Glutamatergic neuron (in vitro differentiated cells): Measurements from ENCODE around the gene CIITA. TPM values are rescaled to one million over a fixed set of nuclear protein-coding genes. Genes with fewer than 3 reads are reported as not detected.

Source experiments
- DNase-seq: peaks from one replicate; pipeline ENCODE4 v3.0.0; 2022
- H3K27ac Mint-ChIP-seq: one replicate; pipeline ENCODE4 v1.8.0; 2020; ENCODE audit warnings: mild to moderate bottlenecking, mixed read lengths, inconsistent platforms; ENCODE audit not compliant: unreplicated experiment
- H3K27me3 Mint-ChIP-seq: one replicate; pipeline ENCODE4 v1.8.0; 2020; ENCODE audit warnings: mild to moderate bottlenecking, moderate library complexity, mixed read lengths, inconsistent platforms; ENCODE audit not compliant: unreplicated experiment
- H3K36me3 Mint-ChIP-seq: one replicate; pipeline ENCODE4 v1.8.0; 2020; ENCODE audit warnings: mild to moderate bottlenecking, mixed read lengths, inconsistent platforms; ENCODE audit not compliant: unreplicated experiment
- H3K4me1 Mint-ChIP-seq: one replicate; pipeline ENCODE4 v1.8.0; 2020; ENCODE audit warnings: mild to moderate bottlenecking, low read depth, mixed read lengths, inconsistent platforms; ENCODE audit not compliant: unreplicated experiment
- H3K4me3 Mint-ChIP-seq: one replicate; pipeline ENCODE4 v1.8.0; 2020; ENCODE audit warnings: mild to moderate bottlenecking, mixed read lengths, inconsistent platforms; ENCODE audit not compliant: unreplicated experiment
- H3K9me3 Mint-ChIP-seq: one replicate; pipeline ENCODE4 v1.8.0; 2020; ENCODE audit warnings: mild to moderate bottlenecking, moderate library complexity, mixed read lengths, inconsistent platforms; ENCODE audit not compliant: unreplicated experiment
- total RNA-seq: library from RNA; stranded (reverse); fragmentation: NEBNext Ultra II Directional; extraction: Animal tissue kit (Norgen Biotek cat#: 25700); gene quantifications from one replicate; pipeline ENCODE4 v1.2.1, GENCODE V29; 2021; ENCODE audit not compliant: unreplicated experiment
- TF ChIP-seq, protein P1 (sequence below): fragments of 200-600 bp; sonication (generic); IDR thresholded peaks from one replicate; pipeline ENCODE4 v1.5.0; 2021; ENCODE audit not compliant: partially characterized antibody, unreplicated experiment

The CIITA gene
- total RNA-seq, 1 donor from 2014 or later = 0.69 TPM

GRCh38 chr16:10983159-10983558, 106.2 kb downstream of the CIITA start:
- TF ChIP-seq, protein P1, sequence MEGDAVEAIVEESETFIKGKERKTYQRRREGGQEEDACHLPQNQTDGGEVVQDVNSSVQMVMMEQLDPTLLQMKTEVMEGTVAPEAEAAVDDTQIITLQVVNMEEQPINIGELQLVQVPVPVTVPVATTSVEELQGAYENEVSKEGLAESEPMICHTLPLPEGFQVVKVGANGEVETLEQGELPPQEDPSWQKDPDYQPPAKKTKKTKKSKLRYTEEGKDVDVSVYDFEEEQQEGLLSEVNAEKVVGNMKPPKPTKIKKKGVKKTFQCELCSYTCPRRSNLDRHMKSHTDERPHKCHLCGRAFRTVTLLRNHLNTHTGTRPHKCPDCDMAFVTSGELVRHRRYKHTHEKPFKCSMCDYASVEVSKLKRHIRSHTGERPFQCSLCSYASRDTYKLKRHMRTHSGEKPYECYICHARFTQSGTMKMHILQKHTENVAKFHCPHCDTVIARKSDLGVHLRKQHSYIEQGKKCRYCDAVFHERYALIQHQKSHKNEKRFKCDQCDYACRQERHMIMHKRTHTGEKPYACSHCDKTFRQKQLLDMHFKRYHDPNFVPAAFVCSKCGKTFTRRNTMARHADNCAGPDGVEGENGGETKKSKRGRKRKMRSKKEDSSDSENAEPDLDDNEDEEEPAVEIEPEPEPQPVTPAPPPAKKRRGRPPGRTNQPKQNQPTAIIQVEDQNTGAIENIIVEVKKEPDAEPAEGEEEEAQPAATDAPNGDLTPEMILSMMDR = no peak
- no peak overlapping the region for H3K27ac Mint-ChIP-seq
- H3K27me3 Mint-ChIP-seq = peaks cover 4% of the 10 kb centered on the region

DNA sequence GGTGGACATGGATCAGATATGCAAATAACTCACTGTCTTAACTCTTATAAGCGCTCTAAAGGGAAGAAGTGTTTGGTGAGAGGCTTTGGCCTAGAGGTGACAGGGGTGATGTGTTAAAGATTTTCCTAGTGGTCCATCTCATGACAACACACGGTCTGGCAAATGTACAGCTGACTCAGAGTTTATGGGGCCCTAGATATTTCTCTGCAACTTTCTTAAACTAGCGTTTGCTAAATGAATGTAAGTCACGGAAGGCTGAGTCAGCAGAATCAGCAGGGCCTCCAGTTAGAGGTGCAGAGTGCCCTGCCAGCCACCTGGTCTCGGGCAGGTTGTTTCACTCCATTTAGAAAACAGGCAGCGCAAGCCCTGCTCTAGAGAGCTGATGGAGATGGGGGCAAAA, 107.5 kb downstream of the CIITA start:
- Mint-ChIP-seq H3K27ac (no peak overlapping the region), H3K4me1 (peaks cover 24% of the 10 kb centered on the region), H3K36me3 (no peaks in the 10 kb centered on the region), H3K4me3 (no peak overlapping the region), H3K9me3 (peaks cover 2% of the 10 kb centered on the region), H3K27me3 (peaks cover 4% of the 10 kb centered on the region)
- TF ChIP-seq, protein P1 = no peak
- no peak for DNase-seq

More at GRCh38 chr16:10983159-10983558, 106.2 kb downstream of the CIITA start:
- H3K4me3 Mint-ChIP-seq = no peak overlapping the region
- DNase-seq = no peak
- no peaks in the 10 kb centered on the region for H3K9me3 Mint-ChIP-seq
- H3K4me1 Mint-ChIP-seq = peaks cover 26% of the 10 kb centered on the region
- H3K36me3 Mint-ChIP-seq = no peaks in the 10 kb centered on the region

Other genes starting within 250 kb of the CIITA start
- not detected for gene TEKT5, start 182.3 kb upstream of the CIITA start, total RNA-seq
- gene NUBP1, start 133.4 kb upstream of the CIITA start, total RNA-seq = 23.2 TPM
- 8.4 TPM for gene TVP23A, start 58.4 kb upstream of the CIITA start, total RNA-seq
- gene DEXI, start 65.3 kb downstream of the CIITA start, total RNA-seq = 37.3 TPM
- gene CLEC16A, start 67.4 kb downstream of the CIITA start, total RNA-seq = 43.0 TPM